GM12801 (cell line): Measurements from ENCODE around the gene TWF1.

Experiments
- CTCF ChIP-seq: IDR thresholded peaks from one replicate; pipeline ENCODE4 v1.5.1; 2011; ENCODE audit warnings: control low read depth; ENCODE audit not compliant: insufficient read length; ENCODE audit errors: extremely low read depth

Gene TWF1

GRCh38 chr12:43797561-43798217 is 8.4 kb downstream of the TWF1 start:
- TF ChIP-seq CTCF, result no peak

- TF ChIP-seq CTCF, result no peak
Observed at GRCh38 chr12:43795716-43796280, 10.3 kb downstream of the TWF1 start.

GRCh38 chr12:43789941-43790340 is 16.2 kb downstream of the TWF1 start:
- TF ChIP-seq CTCF, result no peak

- no peak for TF ChIP-seq CTCF
Observed at GRCh38 chr12:43786899-43787693, 19.0 kb downstream of the TWF1 start.

GRCh38 chr12:43776498-43776897 is 29.6 kb downstream of the TWF1 start:
- no peak for TF ChIP-seq CTCF

GRCh38 chr12:43766291-43766690 is 39.8 kb downstream of the TWF1 start:
- no peak for TF ChIP-seq CTCF

- TF ChIP-seq CTCF, result no peak
Observed at GRCh38 chr12:43764528-43764927, 41.6 kb downstream of the TWF1 start.
